OCI-LY1 (cell line): Measurements from ENCODE around the gene TUBA3C.

Experiments used
- H2AFZ ChIP-seq: fragments of 200-600 bp; sonication (generic), shearing (Covaris generic); 2 replicates; pipeline ENCODE4 v1.6.0; 2014; ENCODE audit warnings: antibody characterized with exemption, mild to moderate bottlenecking, low read length
- H3F3A ChIP-seq: fragments of 200-600 bp; sonication (generic), shearing (Covaris generic); 2 replicates; pipeline ENCODE4 v1.6.0; 2014; ENCODE audit warnings: mild to moderate bottlenecking, antibody characterized with exemption, low read length, moderate library complexity; ENCODE audit not compliant: insufficient read depth
- H3K27ac ChIP-seq: fragments of 200-600 bp; sonication (generic); 2 replicates; pipeline ENCODE4 v1.5.1; 2014; ENCODE audit warnings: low read length, mixed run types, mild to moderate bottlenecking, low read depth; ENCODE audit not compliant: poor library complexity, severe bottlenecking
- H3K27me3 ChIP-seq: fragments of 200-600 bp; sonication (generic); 2 replicates; pipeline ENCODE4 v1.6.0; 2014; ENCODE audit warnings: antibody characterized with exemption, mild to moderate bottlenecking, low read length, moderate library complexity; ENCODE audit not compliant: insufficient read depth
- H3K36me3 ChIP-seq: fragments of 200-600 bp; sonication (generic); 2 replicates; pipeline ENCODE4 v1.6.1; 2014; ENCODE audit warnings: mild to moderate bottlenecking, antibody characterized with exemption, low read length, moderate library complexity, mixed read lengths; ENCODE audit not compliant: insufficient read depth
- H3K4me1 ChIP-seq: fragments of 200-600 bp; sonication (generic); 2 replicates; pipeline ENCODE4 v1.5.1; 2014; ENCODE audit warnings: mild to moderate bottlenecking, low read length, moderate library complexity; ENCODE audit not compliant: insufficient read depth, severe bottlenecking
- H3K4me2 ChIP-seq: fragments of 200-600 bp; sonication (generic), shearing (Covaris generic); 2 replicates; pipeline ENCODE4 v1.6.1; 2014; ENCODE audit warnings: low read length
- H3K4me3 ChIP-seq: fragments of 200-600 bp; sonication (generic); 2 replicates; pipeline ENCODE4 v1.5.1; 2014; ENCODE audit warnings: low read length, low read depth, mild to moderate bottlenecking, mixed read lengths; ENCODE audit not compliant: poor library complexity, severe bottlenecking
- H3K79me2 ChIP-seq: fragments of 200-600 bp; shearing (Covaris generic); 2 replicates; pipeline ENCODE4 v1.6.1; 2016; ENCODE audit warnings: mixed run types, low read length, mixed read lengths; ENCODE audit not compliant: insufficient read depth
- H3K9ac ChIP-seq: fragments of 200-600 bp; sonication (generic), shearing (Covaris generic); 2 replicates; pipeline ENCODE4 v1.6.1; 2014; ENCODE audit warnings: mild to moderate bottlenecking, low read length, mixed read lengths
- H3K9me2 ChIP-seq: fragments of 200-600 bp; sonication (generic), shearing (Covaris generic); 2 replicates; pipeline ENCODE4 v1.6.1; 2014; ENCODE audit warnings: low read depth, mild to moderate bottlenecking, low read length, mixed read lengths
- H3K9me3 ChIP-seq: fragments of 200-600 bp; shearing (Covaris generic); 2 replicates; pipeline ENCODE4 v1.6.1; 2014; ENCODE audit warnings: low read length, mixed read lengths
- H4K20me1 ChIP-seq: fragments of 200-600 bp; sonication (generic), shearing (Covaris generic); 2 replicates; pipeline ENCODE4 v1.6.0; 2016; ENCODE audit warnings: mild to moderate bottlenecking, low read length; ENCODE audit not compliant: insufficient read depth
- EZH2 ChIP-seq: fragments of 200-600 bp; sonication (generic), shearing (Covaris generic); IDR thresholded peaks from 2 replicates; pipeline ENCODE4 v1.8.0; 2017; ENCODE audit warnings: borderline replicate concordance, mixed run types, mild to moderate bottlenecking, antibody characterized with exemption, low read length, moderate library complexity, mixed read lengths
- TF ChIP-seq, protein P1 (sequence below): fragments of 200-600 bp; sonication (generic), shearing (Covaris generic); IDR thresholded peaks from 2 replicates; pipeline ENCODE4 v1.5.1; 2017; ENCODE audit warnings: mild to moderate bottlenecking, antibody characterized with exemption, low read length, moderate library complexity, mixed read lengths

TUBA3C gene

DNA sequence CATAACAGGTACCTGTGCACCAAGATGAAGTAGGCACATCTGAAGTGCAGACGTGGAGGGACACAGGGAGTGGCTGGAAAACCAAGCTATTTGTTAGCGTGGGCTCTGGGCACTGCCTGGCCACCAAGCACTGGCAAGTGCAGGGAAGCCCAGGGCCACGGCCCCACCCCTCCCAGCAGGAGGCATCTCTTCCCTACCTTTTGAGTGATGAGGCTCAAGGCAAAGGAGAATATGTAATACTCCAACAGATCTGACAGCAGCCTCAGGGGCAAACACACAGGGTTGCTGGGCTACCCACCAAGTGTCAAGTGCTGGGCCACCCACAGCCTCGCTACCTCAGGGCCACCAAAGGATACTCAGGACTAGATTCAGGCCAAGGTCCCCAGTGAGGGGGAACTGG is 11.6 kb downstream of the TUBA3C start:
- H3K36me3 ChIP-seq: no peaks in the 10 kb centered on the region
- H3K79me2 ChIP-seq: no peaks in the 10 kb centered on the region
- H3F3A ChIP-seq: no peaks in the 10 kb centered on the region
- H3K27me3 ChIP-seq: no peaks in the 10 kb centered on the region
- H3K9me2 ChIP-seq: no peaks in the 10 kb centered on the region
- H3K4me1 ChIP-seq: no peaks in the 10 kb centered on the region
- no peaks in the 10 kb centered on the region for H4K20me1 ChIP-seq
- no peaks in the 10 kb centered on the region for H3K9me3 ChIP-seq
- H3K27ac ChIP-seq: no peak overlapping the region
- no peak overlapping the region for H3K4me2 ChIP-seq
- TF ChIP-seq EZH2: no peak
- TF ChIP-seq, protein P1, sequence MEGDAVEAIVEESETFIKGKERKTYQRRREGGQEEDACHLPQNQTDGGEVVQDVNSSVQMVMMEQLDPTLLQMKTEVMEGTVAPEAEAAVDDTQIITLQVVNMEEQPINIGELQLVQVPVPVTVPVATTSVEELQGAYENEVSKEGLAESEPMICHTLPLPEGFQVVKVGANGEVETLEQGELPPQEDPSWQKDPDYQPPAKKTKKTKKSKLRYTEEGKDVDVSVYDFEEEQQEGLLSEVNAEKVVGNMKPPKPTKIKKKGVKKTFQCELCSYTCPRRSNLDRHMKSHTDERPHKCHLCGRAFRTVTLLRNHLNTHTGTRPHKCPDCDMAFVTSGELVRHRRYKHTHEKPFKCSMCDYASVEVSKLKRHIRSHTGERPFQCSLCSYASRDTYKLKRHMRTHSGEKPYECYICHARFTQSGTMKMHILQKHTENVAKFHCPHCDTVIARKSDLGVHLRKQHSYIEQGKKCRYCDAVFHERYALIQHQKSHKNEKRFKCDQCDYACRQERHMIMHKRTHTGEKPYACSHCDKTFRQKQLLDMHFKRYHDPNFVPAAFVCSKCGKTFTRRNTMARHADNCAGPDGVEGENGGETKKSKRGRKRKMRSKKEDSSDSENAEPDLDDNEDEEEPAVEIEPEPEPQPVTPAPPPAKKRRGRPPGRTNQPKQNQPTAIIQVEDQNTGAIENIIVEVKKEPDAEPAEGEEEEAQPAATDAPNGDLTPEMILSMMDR: no peak
- no peak overlapping the region for H3K9ac ChIP-seq
- no peak overlapping the region for H2AFZ ChIP-seq
- H3K4me3 ChIP-seq: no peak overlapping the region

DNA sequence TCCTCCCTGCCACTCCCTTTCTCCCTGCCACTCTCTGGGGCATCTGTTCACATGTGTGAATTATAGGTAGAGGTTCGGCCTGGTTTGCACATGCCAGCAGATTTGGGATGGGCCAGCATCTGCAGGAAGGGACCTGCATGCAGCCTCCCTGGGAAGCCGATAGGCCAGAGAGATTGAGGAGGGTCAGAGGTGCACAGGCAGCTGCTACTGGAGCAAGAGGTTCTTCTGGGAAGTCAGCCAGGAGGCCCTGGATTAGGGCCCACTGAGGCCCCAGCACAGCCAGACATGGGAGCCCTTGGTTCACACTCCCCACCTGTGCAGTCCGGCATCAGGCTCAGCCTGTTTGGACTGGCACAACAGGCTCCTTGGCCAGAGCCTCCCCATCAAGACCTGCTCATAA is 12.1 kb downstream of the TUBA3C start:
- Histone ChIP-seq H3K36me3 (no peaks in the 10 kb centered on the region), H4K20me1 (no peaks in the 10 kb centered on the region), H3K4me2 (no peak overlapping the region), H3K4me1 (no peaks in the 10 kb centered on the region), H3K9me2 (no peaks in the 10 kb centered on the region), H3K9ac (no peak overlapping the region), H3K27ac (no peak overlapping the region), H3K79me2 (no peaks in the 10 kb centered on the region), H3F3A (no peaks in the 10 kb centered on the region), H3K9me3 (no peaks in the 10 kb centered on the region), H3K4me3 (no peak overlapping the region), H3K27me3 (no peaks in the 10 kb centered on the region), H2AFZ (no peak overlapping the region)
- no peak for TF ChIP-seq EZH2
- TF ChIP-seq, protein P1: no peak

- Histone ChIP-seq H2AFZ (no peak overlapping the region), H3K4me2 (no peak overlapping the region), H3K9me3 (no peaks in the 10 kb centered on the region), H3K36me3 (no peaks in the 10 kb centered on the region), H4K20me1 (no peaks in the 10 kb centered on the region), H3F3A (no peaks in the 10 kb centered on the region), H3K9ac (no peak overlapping the region), H3K27ac (no peak overlapping the region), H3K4me3 (no peak overlapping the region), H3K79me2 (no peaks in the 10 kb centered on the region), H3K9me2 (no peaks in the 10 kb centered on the region), H3K4me1 (no peaks in the 10 kb centered on the region), H3K27me3 (no peaks in the 10 kb centered on the region)
- TF ChIP-seq, protein P1: no peak
- no peak for TF ChIP-seq EZH2
Observed at GRCh38 chr13:19161308-19161707, 20.3 kb downstream of the TUBA3C start.
